GM19467 (cell line): ENCODE data around the gene EPHB2.

Experiments used
- ATAC-seq: cut with Tn5 transposase; IDR thresholded peaks from one replicate; pipeline ENCODE4 v1.9.1; 2021; ENCODE audit warnings: mild to moderate bottlenecking, moderate library complexity; ENCODE audit not compliant: unreplicated experiment

The EPHB2 gene

DNA sequence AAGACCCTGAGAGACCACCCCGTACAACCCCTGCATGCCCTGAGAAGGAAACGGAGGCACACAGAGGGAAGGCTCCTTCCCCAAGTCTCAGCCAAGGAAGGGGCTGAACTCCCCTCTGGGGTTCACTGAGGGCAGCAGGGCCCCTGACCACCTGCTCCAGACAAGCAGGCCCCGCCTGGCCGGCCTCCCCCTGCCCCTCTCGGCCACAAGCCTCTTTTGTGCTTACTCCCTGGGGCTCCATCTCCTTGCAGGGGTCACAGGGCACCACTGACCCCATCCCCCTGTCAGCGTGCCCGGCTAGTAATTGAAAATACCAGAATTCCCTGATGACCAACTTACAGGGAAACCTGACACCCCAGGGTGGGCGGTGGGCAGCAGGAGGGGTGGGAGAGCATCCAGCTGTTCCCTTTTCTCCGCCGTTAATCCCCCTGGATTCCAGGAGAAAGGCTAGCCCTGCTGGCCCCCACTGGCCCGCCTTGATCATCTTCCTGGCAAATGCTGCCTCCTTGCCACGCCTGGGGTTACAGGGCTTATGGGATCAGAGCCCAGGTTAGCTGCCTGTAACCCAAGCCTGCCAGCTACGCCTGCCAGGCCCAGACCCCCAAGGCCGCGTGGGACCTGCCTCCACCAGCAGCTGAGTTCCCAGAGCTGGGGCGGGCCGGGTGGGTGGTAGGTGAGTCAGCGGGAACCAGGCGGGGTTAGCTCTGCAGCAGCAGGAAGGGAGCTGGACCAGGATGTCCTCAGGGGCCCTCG lies 165.9 kb downstream of the EPHB2 start:
- no peak for ATAC-seq

DNA sequence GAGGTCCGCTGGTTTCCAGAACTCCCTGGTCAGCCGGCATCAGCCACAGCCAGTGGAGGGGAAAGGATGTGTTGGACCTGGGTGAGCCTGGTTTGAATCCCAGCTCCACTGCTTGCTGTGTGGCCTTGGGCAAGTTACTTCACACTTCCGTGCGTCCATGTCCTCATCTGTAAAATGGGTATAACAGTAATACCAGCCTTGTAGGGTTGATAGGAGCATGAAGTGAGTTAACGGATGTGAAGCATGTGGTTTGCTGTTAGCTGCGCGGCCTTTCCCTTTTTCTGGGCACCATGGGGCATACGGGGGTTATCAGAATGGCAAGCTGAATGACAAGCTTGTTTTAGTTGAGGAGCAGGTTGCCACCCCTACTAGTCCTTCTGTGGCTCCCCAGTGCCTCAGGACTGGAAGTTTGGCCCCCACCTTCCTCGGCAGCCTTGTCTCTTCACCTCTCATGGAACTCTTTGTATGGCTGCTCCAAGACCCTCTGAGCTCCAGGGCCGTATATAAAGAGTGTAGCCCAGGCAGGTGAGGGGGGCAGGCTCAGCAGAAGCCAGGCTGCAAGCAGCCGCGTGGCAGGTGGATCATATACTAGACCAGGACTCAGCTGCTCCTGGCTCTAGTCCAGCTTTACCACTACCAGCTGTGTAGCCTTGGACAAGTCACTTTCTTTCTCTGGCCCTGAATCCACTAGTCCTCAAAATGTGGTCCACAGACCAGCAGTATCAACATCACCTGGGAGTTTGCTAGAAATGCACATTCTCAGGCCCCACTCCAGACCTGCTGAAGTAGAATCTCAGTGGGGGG lies 166.7 kb downstream of the EPHB2 start:
- no peak for ATAC-seq

DNA sequence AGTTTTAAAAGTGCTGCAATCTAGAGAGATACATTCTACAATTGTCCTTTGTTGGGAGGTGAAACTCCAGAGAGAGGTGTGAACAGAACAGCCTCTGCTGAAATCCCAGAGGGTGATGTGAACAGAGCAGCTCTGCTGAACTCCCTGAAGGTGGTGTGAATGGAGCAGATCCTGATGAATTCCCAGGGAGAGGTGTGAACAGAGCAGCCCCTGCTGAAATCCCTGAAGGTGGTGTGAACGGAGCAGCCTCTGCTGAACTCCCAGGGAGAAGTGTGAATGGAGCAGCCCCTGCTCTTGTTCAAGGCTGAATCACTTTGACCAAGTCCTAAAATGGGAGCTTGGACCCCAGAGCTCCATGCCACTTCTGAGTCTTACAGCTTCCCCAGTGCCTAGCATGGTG lies 167.3 kb downstream of the EPHB2 start:
- no peak for ATAC-seq

DNA sequence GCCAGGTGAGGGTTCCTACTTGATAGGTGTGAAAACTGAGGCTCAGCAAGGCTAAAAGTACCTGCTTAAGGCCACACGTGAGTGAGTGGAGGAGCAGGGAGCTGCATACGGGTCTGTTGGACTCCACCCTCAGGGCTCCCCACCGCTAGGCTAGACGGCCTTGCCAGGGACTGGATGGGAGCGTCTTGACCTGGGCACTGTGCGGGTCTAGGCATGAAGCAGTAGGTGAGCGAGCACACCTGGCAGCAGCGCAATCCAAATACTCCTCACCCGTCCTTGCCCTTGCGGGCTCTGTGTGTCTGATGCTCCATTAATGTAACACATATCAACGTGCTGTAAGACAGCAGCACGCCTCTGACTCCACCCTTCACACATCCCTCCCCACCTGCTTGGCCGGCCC lies 168.0 kb downstream of the EPHB2 start:
- ATAC-seq, result no peak

DNA sequence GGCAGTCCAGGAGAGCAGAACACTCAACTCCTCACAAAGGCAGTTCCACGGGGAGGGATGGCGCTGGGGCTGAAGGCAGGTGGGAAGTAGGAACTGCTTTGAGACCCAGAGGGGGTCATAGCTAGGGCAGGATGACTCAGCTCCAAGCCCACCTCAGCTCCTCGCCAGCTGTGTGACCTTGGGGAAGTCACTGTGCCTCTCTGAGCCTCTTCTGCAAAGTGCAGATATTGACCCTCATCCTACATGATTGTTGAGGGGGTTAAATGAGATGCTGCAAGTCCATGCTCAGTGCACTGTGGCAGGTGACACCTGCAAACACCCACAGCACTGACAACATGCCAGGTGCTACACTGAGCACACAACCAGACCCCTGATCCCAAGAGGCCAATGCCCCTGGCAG lies 168.8 kb downstream of the EPHB2 start:
- ATAC-seq, result no peak

DNA sequence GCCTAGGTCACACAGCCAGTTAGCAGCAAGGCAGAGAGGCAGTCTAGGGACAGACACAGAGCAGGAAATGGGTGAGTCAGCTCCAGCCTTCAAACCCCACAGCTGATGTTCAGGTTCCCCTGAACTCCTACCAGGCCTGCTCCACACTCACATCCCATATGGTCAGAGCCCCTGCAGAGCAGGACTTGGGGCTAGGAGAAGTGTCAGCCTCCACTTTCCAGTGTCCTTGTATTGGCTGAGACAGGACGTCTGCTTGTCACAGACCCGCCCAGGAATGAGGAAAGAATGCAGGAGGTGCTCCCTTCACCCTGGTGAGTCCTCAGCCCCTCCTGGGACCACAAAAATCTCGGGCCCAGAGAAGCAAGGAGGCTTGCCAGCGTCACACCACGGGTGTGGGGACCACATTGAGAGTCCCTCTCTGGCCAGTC lies 169.5 kb downstream of the EPHB2 start:
- no peak for ATAC-seq

DNA sequence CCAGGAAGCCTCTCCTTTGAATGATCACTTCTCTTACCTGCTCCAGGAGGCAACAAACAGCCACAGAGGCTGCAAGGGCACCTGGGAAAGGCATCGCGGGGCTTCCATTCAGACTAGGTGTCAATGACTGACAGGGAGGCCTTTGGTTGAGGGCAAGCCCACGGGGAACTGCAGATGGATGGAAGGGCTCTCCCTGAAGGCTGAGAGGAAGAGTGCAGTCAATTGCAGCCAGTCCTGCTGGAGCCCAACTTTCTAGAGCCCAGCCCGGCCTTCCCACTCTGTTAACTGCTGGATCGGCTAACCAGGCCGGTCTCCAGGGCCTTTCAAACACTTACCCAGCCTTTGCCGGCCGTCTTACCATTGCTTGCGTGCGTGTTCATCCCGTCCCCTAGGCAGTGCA lies 172.8 kb downstream of the EPHB2 start:
- ATAC-seq, result no peak

DNA sequence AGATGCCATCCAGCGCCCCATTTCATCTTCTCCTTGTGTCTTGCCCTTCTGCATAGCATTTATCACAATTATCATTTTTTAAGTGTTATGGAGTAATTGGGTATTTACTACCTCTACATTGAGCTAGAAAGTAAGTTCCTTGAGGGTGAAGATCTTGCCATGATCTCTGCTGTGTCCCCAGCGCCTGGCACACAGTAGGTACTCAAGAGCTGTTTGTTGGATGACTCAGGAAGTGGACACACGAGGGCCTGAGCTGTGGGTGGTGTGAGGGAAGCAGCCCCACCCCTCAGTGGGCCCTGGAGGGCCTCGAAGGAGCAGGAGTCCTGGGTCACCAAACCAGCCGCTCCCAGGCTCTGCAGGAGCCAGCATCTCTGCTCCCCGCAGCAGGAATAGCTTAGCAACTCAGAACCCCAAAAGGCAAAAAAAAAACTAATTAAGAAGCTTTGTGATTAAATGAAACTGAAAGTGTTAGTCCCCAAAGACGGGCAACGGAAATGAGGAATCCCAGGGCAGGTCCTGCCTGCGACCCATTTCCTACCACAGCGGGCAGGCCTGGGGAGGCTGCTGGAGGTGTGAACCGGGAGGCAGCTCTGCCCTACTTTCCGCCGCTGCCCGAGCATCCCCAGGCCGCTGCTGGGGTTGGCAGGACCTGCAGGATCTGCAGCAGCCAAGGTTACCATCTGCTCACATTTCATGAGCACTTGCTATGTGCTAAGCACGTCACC lies 174.3 kb downstream of the EPHB2 start:
- ATAC-seq, result no peak

DNA sequence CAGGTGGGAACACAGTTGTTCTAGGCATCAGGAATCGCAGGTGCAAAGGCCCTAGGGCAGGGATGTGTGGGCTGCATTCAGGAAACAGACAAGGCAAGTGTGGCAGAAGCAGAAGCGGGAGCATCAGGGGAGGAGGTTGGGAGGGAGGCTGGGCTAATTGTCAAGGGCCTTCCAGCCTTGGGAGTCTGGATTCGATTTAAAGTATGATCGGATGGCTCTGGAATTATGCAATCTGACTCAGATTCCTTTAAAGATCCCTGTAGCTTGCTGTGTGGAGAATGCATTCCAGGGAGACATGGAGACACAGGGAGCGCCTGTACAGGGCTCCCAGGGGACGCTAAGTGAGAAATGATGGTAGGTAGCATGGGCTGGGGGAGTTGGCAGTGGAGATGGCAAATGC lies 175.6 kb downstream of the EPHB2 start:
- ATAC-seq, result no peak

DNA sequence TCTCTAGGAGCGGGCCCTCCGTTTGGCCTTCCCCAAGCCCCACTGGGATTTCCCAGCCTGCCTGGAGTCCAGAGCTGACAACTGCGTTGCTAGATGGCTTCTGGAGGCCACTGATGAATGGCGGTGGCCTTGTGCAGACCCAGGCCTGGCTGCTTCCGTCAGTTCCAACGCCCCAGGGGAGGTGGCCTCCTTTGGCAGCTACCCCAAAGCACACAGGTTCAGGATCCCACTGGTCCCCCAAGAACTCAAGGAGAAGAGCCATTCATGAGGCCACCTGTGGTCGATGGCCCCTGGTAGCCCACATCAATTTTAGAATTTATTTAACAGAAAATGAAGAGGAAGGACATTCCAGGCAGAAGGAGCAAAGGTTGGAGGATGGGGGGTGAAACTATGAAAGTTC lies 176.9 kb downstream of the EPHB2 start:
- ATAC-seq, result no peak

DNA sequence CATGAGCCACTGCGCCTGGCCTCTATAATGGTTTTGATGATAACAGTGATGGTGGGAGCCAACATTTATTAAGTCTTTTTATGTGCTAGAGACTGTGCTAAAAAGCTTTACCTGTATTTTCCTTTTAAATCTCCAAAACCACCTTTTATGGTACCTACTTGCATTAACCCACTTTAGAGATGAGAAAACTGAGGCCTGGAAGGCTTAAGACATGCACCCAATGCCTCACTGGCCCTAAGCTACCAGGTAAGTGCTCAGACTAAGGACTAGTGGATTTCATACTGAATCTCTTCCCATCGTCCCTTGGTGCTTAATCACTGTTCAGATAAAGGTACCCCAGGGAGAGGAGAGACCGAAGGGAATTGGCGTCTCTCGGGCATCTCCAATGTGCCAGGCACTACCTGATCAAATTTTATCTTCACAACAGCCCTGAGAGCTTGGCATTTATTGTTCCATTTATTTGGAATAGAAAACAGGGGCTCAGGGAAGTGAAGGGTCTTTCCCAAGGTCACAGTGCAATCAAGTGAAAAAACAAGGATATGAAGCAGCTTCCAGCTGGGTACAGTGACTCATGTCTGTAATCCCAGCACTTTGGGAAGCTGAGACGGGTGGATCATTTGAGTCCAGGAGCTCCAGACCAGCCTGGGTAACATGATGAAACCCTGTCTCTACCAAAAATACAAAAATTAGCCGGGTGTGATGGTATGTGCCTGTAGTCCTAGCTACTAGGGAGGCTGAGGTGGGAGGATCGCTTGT lies 177.9 kb downstream of the EPHB2 start:
- ATAC-seq, result no peak

DNA sequence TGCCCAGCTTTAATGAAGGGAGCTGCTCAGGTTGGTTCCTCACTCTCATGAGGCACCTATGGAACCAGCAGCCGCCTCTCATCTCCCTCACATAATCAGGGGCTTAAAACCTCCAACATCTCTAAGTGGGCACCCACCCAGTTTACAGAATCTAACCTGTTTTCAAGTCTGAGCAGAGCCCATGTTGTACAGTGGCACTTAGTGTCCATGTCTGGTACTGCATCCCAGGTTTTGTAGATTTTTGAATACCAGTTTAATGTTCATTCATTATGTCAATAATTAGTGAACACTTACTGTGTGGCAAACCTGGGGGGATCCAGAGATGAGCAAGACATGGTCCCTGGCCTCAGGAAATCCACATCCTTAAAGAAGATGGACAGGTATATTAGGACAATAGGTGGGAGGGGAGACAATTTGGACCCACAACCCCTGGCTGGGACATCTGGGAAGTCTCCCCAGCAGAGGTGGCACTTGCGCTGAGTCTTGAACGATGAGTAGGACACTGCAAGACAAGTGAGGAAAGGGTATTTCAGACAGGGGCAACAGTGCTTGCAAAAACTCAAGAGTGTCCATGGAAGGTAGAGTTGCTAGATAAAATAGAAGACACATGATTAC lies 178.7 kb downstream of the EPHB2 start:
- ATAC-seq, result no peak

DNA sequence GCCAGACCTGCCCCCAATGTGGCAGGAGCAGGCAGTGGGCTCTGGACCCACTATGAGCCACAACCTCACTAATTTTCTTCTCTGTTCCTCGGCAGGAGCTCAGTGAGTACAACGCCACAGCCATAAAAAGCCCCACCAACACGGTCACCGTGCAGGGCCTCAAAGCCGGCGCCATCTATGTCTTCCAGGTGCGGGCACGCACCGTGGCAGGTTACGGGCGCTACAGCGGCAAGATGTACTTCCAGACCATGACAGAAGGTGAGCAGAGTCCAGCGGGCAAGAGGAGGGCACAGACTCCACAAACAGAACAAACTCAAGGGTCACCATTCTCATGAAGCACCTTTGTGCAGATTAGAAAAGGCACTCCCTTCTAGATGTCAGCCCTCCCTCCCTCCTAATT lies 182.2 kb downstream of the EPHB2 start:
- ATAC-seq, result no peak

DNA sequence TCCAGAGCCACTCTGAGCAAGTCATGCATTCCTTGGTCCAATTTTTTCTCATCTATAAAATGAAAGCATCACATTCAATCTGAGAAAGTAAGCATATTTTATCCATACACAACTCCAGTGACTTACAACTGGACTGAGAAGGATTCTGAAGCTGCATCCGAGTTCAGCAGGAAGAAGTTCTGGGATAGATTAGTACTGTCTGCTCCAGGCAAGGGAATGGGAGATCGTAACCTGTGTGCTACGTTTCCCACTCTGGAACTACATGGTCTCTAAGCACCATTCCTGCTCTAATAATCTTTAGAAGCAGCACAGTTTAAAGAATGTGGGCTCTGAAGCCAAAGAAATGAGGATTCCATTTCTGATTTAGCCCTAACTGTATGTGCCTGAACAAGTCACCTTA lies 182.7 kb downstream of the EPHB2 start:
- no peak for ATAC-seq

DNA sequence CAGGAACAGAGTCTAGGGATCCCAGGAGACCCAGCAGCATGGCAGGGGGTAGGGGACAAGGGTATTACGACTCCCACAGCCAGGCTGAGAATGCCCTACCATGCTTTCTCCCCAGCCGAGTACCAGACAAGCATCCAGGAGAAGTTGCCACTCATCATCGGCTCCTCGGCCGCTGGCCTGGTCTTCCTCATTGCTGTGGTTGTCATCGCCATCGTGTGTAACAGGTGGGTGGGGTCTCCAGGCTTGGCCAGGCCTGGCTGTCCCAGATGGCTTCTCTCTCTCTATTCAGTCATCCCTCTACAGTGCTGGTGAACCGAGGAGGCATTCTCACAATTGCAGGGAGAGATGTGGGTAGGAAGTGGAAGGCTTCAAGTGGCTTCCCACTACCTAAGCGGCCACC lies 184.7 kb downstream of the EPHB2 start:
- ATAC-seq, result no peak

DNA sequence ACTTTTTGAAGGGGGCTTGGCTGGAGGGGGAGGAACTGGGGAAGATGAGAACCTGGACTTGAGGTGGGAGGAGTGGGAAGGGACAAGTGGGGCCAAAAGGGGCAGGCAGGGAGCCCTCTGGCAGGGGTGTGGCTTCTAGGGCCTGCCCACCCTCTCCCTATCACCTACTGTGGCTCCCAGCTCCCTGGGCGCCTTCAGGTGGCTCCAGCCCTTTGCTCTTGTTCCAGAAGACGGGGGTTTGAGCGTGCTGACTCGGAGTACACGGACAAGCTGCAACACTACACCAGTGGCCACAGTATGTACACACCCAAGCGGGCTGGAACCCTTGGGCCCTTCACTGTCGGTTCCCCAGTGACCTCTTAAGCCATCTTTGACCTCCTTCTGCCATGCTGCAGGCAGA lies 185.5 kb downstream of the EPHB2 start:
- no peak for ATAC-seq

DNA sequence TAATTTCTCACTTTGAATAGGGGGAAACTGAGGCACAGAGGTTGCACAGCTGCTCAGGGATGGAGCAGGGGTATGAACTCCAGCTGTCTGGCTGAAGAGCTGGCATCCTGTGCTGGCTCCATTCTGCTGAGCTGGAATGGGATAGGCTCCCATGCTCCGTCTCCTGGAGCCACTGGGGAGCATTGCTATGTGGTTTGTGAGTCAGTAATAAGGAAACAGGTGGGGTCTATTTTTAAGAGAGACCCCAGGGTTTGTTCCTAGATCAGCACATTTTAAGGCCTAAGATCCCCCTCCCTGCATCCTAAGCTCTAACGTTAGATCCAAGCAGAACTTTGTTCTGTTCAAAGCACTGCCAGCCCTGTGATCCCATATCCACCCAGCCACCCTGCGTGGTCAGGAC lies 189.8 kb downstream of the EPHB2 start:
- ATAC-seq, result no peak

DNA sequence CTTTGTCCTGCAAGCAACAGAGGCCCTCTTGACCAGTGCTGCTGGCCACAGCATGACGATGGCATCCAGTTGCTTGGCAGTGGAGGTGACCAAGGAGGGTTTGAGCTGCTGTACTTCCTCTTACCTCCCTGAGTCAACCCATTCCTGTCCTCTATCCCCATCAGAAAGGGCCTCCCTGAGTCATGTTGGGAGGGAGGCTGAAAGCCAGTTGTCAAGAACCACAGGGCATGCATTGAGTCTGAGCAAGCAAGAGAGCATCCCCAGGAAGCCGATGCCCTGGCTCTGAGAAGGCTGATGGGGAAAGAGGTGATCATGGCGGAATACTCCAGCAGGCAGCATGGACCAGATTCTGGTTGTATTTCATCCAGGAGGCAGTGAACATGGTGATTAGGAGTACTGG lies 192.5 kb downstream of the EPHB2 start:
- ATAC-seq, result no peak

DNA sequence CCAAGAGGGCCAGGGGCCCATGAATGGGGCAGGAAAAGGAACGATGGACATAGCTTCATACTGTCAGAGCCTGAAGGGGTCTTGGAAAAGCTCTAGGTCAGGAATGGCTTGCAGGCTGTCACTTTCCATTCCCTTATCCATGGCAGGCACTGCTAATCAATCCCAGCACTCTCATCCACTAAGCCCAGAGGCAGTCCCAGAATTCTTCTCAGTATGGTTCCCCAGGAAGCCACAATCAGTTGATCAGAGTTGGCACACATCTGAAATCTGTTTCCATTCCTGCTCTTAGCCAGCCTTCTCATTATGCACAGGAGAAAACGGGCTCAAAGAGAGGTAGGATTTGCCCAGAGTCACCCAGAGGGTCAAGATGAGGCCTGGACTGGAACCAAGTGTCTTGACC lies 196.3 kb downstream of the EPHB2 start:
- no peak for ATAC-seq

DNA sequence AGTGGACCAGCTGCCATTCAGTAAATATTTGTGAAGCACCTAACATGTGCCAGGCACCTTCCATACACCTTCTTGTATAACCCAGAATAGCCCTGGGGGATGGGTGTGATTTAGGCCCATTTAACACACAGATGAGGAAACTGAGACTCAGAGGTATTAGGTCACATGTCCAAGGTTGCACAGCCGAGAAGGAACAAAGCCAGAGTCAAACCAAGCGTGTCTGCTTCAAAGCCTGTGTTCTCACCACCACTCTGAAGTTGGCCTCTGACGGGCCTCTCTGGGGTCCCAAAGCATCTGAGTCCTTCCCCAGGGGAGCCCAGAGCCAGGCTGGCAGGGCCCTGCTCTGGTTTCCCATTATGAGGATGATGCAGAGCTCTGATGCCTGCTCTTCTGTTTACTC lies 196.9 kb downstream of the EPHB2 start:
- ATAC-seq, result no peak
